GM10266 (cell line): ENCODE data around the gene NUBP1.

Experiments
- DNase-seq: peaks from one replicate; pipeline ENCODE4 v3.0.0; 2012; ENCODE audit errors: extremely low spot score
- CTCF ChIP-seq: IDR thresholded peaks from 2 replicates; pipeline ENCODE4 v1.5.1; 2012; ENCODE audit warnings: mild to moderate bottlenecking, low read depth; ENCODE audit not compliant: control insufficient read depth, insufficient read depth; ENCODE audit errors: missing control alignments

Gene NUBP1

GRCh38 chr16:10808218-10808617, 64.6 kb downstream of the NUBP1 start:
- DNase-seq, result no peak
- no peak for TF ChIP-seq CTCF

GRCh38 chr16:10808850-10809249, 65.2 kb downstream of the NUBP1 start:
- DNase-seq, result no peak
- TF ChIP-seq CTCF, result no peak

- TF ChIP-seq CTCF, result no peak
- DNase-seq, result no peak
These were observed 66.1 kb downstream of the NUBP1 start for GRCh38 chr16:10809706-10810105.

- no peak for TF ChIP-seq CTCF
- peak; percentile 57 for DNase-seq
These were observed 68.9 kb downstream of the NUBP1 start for GRCh38 chr16:10812312-10813098.

- no peak for TF ChIP-seq CTCF
- no peak for DNase-seq
These were observed 69.4 kb downstream of the NUBP1 start for GRCh38 chr16:10813099-10813455.

GRCh38 chr16:10817514-10817913, 73.9 kb downstream of the NUBP1 start:
- no peak for TF ChIP-seq CTCF
- no peak for DNase-seq
